ENCODE results near the gene INSR. TPM values are rescaled to one million over a fixed set of nuclear protein-coding genes. Genes with fewer than 3 reads are reported as not detected.

The INSR gene
- total and polyA plus RNA-seq, 4 donors = 4.8 to 106 (median 39.5) TPM

GRCh38 chr19:7264858-7265257 lies 29.4 kb downstream of the INSR start:
- Histone ChIP-seq H3K27ac (ENCODE audit: low read depth in 1 of 2, low read length in 2 of 2) (no peak overlapping the region), H3K36me3 (ENCODE audit: control insufficient read depth in 1 of 2, insufficient read depth in 2 of 2, low read length in 1 of 2) (peaks cover 2 to 4% of the 10 kb centered on the region in 2 donors), H3K27me3 (ENCODE audit: control insufficient read depth in 1 of 2, insufficient read depth in 2 of 2, low read length in 1 of 2) (no peaks in the 10 kb centered on the region), H3K9me3 (ENCODE audit: control insufficient read depth, low read length) (no peaks in the 10 kb centered on the region), H3K4me3 (ENCODE audit: low read length in 2 of 2) (no peak overlapping the region), H3K4me1 (ENCODE audit: control insufficient read depth in 1 of 2, insufficient read depth in 2 of 2, low read length in 2 of 2) (peaks cover 0 to 2% of the 10 kb centered on the region in 2 donors)
- DNase-seq = no peak
- WGBS, 2 donors = 96 to 97% methylated on average over 4 of the region's 4 CpGs
- intact Hi-C loops (cut with DNase I) = no loop called here
- ATAC-seq (ENCODE audit: low FRiP score) = no peak

- Histone ChIP-seq H3K27me3 (ENCODE audit: control insufficient read depth in 1 of 2, insufficient read depth in 2 of 2, low read length in 1 of 2) (no peaks in the 10 kb centered on the region), H3K36me3 (ENCODE audit: control insufficient read depth in 1 of 2, insufficient read depth in 2 of 2, low read length in 1 of 2) (peaks cover 2 to 4% of the 10 kb centered on the region in 2 donors), H3K4me3 (ENCODE audit: low read length in 2 of 2) (no peak overlapping the region), H3K4me1 (ENCODE audit: control insufficient read depth in 1 of 2, insufficient read depth in 2 of 2, low read length in 2 of 2) (peaks cover 0 to 2% of the 10 kb centered on the region in 2 donors), H3K9me3 (ENCODE audit: control insufficient read depth, low read length) (no peaks in the 10 kb centered on the region), H3K27ac (ENCODE audit: low read depth in 1 of 2, low read length in 2 of 2) (no peak overlapping the region)
- no peak for DNase-seq
- ATAC-seq (ENCODE audit: low FRiP score) = no peak
- WGBS, 2 donors = 66 to 75% methylated on average over 5 of the region's 5 CpGs
- intact Hi-C loops (cut with DNase I) = no loop called here
These were observed 30.7 kb downstream of the INSR start for GRCh38 chr19:7263521-7263920.

GRCh38 chr19:7263066-7263465 lies 31.1 kb downstream of the INSR start:
- DNase-seq (no peak), ATAC-seq (ENCODE audit: low FRiP score) (no peak)
- intact Hi-C loops (cut with DNase I) = no loop called here
- H3K9me3 ChIP-seq (ENCODE audit: control insufficient read depth, low read length) = no peaks in the 10 kb centered on the region
- peaks cover 2 to 4% of the 10 kb centered on the region in 2 donors for H3K36me3 ChIP-seq (ENCODE audit: control insufficient read depth in 1 of 2, insufficient read depth in 2 of 2, low read length in 1 of 2)
- no peak overlapping the region for H3K27ac ChIP-seq (ENCODE audit: low read depth in 1 of 2, low read length in 2 of 2)
- peaks cover 0 to 2% of the 10 kb centered on the region in 2 donors for H3K4me1 ChIP-seq (ENCODE audit: control insufficient read depth in 1 of 2, insufficient read depth in 2 of 2, low read length in 2 of 2)
- no peaks in the 10 kb centered on the region for H3K27me3 ChIP-seq (ENCODE audit: control insufficient read depth in 1 of 2, insufficient read depth in 2 of 2, low read length in 1 of 2)
- WGBS, 2 donors = 78 to 88% methylated on average over 3 of the region's 3 CpGs
- no peak overlapping the region for H3K4me3 ChIP-seq (ENCODE audit: low read length in 2 of 2)

DNA sequence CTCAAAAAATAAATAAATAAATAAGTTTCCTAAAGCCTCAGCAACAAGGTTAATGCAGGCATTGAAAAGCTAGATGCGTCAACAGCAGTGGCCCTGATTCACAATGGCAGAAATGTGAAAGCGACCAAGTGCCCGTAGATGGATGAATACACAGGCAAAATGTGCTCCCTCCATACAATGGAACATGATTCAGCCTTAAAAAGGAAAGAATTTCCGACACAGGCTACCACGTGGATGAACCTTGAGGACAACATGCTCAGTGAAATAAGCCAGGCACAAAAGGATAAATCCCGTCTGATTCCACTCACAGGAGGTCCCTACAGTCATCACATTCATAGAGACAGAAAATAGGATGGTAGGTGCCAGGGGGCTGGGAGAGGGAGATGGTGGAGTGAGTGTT lies 31.7 kb downstream of the INSR start:
- intact Hi-C loops (cut with DNase I) = no loop called here
- no peaks in the 10 kb centered on the region for H3K27me3 ChIP-seq (ENCODE audit: control insufficient read depth in 1 of 2, insufficient read depth in 2 of 2, low read length in 1 of 2)
- peaks cover 2 to 4% of the 10 kb centered on the region in 2 donors for H3K36me3 ChIP-seq (ENCODE audit: control insufficient read depth in 1 of 2, insufficient read depth in 2 of 2, low read length in 1 of 2)
- ATAC-seq (ENCODE audit: low FRiP score) (no peak), DNase-seq (no peak)
- no peak overlapping the region for H3K4me3 ChIP-seq (ENCODE audit: low read length in 2 of 2)
- no peak overlapping the region for H3K27ac ChIP-seq (ENCODE audit: low read depth in 1 of 2, low read length in 2 of 2)
- WGBS, 2 donors = 93% methylated on average over 6 of the region's 6 CpGs
- no peaks in the 10 kb centered on the region for H3K9me3 ChIP-seq (ENCODE audit: control insufficient read depth, low read length)
- H3K4me1 ChIP-seq (ENCODE audit: control insufficient read depth in 1 of 2, insufficient read depth in 2 of 2, low read length in 2 of 2) = peaks cover 0 to 2% of the 10 kb centered on the region in 2 donors

- H3K9me3 ChIP-seq (ENCODE audit: control insufficient read depth, low read length) = no peaks in the 10 kb centered on the region
- no peaks in the 10 kb centered on the region for H3K27me3 ChIP-seq (ENCODE audit: control insufficient read depth in 1 of 2, insufficient read depth in 2 of 2, low read length in 1 of 2)
- H3K36me3 ChIP-seq (ENCODE audit: control insufficient read depth in 1 of 2, insufficient read depth in 2 of 2, low read length in 1 of 2) = no peaks in the 10 kb centered on the region
- no peaks in the 10 kb centered on the region for H3K4me1 ChIP-seq (ENCODE audit: control insufficient read depth in 1 of 2, insufficient read depth in 2 of 2, low read length in 2 of 2)
- 19 to 32% methylated on average over 7 of the region's 7 CpGs for WGBS, 2 donors
- DNase-seq = no peak
- no peak overlapping the region for H3K4me3 ChIP-seq (ENCODE audit: low read length in 2 of 2)
- intact Hi-C loops (cut with DNase I) = no loop called here
- H3K27ac ChIP-seq (ENCODE audit: low read depth in 1 of 2, low read length in 2 of 2) = no peak overlapping the region
- ATAC-seq (ENCODE audit: low FRiP score) = no peak
These were observed 34.1 kb downstream of the INSR start for GRCh38 chr19:7260161-7260560.

- H3K36me3 ChIP-seq (ENCODE audit: control insufficient read depth in 1 of 2, insufficient read depth in 2 of 2, low read length in 1 of 2) = no peaks in the 10 kb centered on the region
- no peaks in the 10 kb centered on the region for H3K27me3 ChIP-seq (ENCODE audit: control insufficient read depth in 1 of 2, insufficient read depth in 2 of 2, low read length in 1 of 2)
- DNase-seq = no peak
- 97% methylated on average over 6 of the region's 6 CpGs for WGBS, 2 donors
- no peak overlapping the region for H3K27ac ChIP-seq (ENCODE audit: low read depth in 1 of 2, low read length in 2 of 2)
- ATAC-seq (ENCODE audit: low FRiP score) = no peak
- H3K9me3 ChIP-seq (ENCODE audit: control insufficient read depth, low read length) = no peaks in the 10 kb centered on the region
- intact Hi-C loops (cut with DNase I) = no loop called here
- H3K4me1 ChIP-seq (ENCODE audit: control insufficient read depth in 1 of 2, insufficient read depth in 2 of 2, low read length in 2 of 2) = no peaks in the 10 kb centered on the region
- H3K4me3 ChIP-seq (ENCODE audit: low read length in 2 of 2) = no peak overlapping the region
These were observed 35.3 kb downstream of the INSR start for GRCh38 chr19:7258840-7259395.

DNA sequence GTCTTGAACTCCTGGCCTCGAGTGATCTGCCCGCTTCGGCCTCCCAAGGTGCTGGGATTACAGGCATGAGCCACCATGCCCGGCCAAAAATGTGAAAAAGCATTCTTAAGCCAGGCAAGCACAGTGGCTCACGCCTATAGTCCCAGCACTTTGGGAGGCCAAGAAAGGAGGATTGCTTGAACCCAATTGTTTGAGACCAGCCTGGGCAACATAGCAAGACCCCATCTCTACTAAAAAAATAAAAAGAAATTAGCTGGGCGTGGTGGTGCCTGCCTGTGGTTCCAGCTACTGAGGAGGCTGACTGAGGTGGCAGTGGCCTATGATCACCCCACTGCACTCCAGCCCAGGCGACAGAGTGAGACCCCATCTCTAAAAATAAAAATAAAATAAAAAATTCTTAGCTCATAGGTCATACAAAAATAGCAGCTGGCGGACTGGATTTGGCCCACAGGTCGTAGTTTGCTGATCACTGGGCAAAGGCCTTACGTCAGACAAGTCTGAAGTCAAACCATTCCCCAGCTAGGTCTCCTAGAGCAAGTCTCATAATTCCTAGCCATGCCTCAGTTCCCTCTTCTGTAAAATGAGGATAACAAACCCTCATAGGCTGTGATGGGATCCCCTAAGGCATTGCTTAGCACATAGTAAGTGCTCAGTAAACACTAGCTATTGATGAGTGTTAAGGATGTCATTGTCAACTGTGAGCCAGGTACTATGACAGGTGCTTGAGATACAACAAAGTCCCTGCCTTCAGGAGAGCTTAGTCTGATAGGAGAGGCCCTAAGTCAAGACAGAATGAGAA lies 36.0 kb downstream of the INSR start:
- Histone ChIP-seq H3K36me3 (ENCODE audit: control insufficient read depth in 1 of 2, insufficient read depth in 2 of 2, low read length in 1 of 2) (no peaks in the 10 kb centered on the region), H3K4me1 (ENCODE audit: control insufficient read depth in 1 of 2, insufficient read depth in 2 of 2, low read length in 2 of 2) (no peaks in the 10 kb centered on the region), H3K27me3 (ENCODE audit: control insufficient read depth in 1 of 2, insufficient read depth in 2 of 2, low read length in 1 of 2) (no peaks in the 10 kb centered on the region), H3K4me3 (ENCODE audit: low read length in 2 of 2) (no peak overlapping the region), H3K9me3 (ENCODE audit: control insufficient read depth, low read length) (no peaks in the 10 kb centered on the region), H3K27ac (ENCODE audit: low read depth in 1 of 2, low read length in 2 of 2) (no peak overlapping the region)
- peak in 1 of 2 donors; percentile 44 for DNase-seq
- intact Hi-C loops (cut with DNase I) = no loop called here
- no peak for ATAC-seq (ENCODE audit: low FRiP score)
- WGBS, 2 donors = 78 to 86% methylated on average over 10 of the region's 10 CpGs

GRCh38 chr19:7257148-7258040 lies 36.8 kb downstream of the INSR start:
- Histone ChIP-seq H3K4me3 (ENCODE audit: low read length in 2 of 2) (no peak overlapping the region), H3K36me3 (ENCODE audit: control insufficient read depth in 1 of 2, insufficient read depth in 2 of 2, low read length in 1 of 2) (no peaks in the 10 kb centered on the region), H3K27ac (ENCODE audit: low read depth in 1 of 2, low read length in 2 of 2) (no peak overlapping the region), H3K4me1 (ENCODE audit: control insufficient read depth in 1 of 2, insufficient read depth in 2 of 2, low read length in 2 of 2) (no peaks in the 10 kb centered on the region), H3K9me3 (ENCODE audit: control insufficient read depth, low read length) (no peaks in the 10 kb centered on the region), H3K27me3 (ENCODE audit: control insufficient read depth in 1 of 2, insufficient read depth in 2 of 2, low read length in 1 of 2) (no peaks in the 10 kb centered on the region)
- WGBS, 2 donors = 72 to 79% methylated on average over 17 of the region's 17 CpGs
- intact Hi-C loops (cut with DNase I) = no loop called here
- DNase-seq = peak in 1 of 2 donors; percentile 32
- ATAC-seq (ENCODE audit: low FRiP score) = no peak

Measured in aorta (tissue), 5 donors.